ENCODE data around the gene CFAP46.
"Not testable (repeated sequence)": the region's sequence is repeated elsewhere in the genome, so short reads cannot be mapped to it uniquely, and the experiment has no call there.

Gene CFAP46

GRCh38 chr10:132788180-132788830, 154.1 kb downstream of the CFAP46 start:
- no peak for DNase-seq (ENCODE audit: low read depth in 2 of 2)

DNA sequence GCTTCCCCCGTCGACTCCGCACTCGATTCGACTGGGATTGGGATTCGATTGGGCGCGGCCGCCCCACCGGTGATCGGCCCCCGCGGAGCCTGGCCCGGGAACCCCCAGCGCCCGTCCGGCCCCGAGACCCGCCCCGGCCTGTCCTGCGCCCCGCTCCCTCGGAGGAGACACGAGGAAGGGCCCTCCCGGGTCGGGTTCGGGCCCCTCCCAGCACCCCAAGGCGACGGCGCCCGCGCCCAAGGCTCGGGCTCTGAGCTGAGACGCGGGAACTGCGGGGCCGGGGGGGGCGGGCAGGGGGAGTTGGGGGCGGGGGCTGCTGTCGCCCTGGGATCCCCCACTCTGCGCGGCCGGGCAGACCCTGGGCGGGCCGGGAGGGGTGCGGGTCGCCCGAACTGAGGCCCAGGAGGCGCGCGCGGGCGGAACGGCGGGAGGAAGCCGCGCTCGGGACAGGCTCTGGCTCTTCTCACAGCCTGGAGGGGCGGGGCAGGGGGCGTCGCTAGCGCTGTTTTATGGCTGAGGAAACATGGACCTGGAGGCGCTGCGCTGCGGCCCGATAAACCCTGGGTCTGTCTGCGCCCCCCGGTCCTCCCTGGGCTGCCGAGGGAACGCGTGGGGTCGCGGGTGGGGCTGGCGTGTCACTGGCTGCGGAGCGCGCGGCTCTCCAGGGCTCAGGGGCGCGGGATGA, 154.7 kb downstream of the CFAP46 start:
- no peak for DNase-seq (ENCODE audit: low read depth in 2 of 2)

DNA sequence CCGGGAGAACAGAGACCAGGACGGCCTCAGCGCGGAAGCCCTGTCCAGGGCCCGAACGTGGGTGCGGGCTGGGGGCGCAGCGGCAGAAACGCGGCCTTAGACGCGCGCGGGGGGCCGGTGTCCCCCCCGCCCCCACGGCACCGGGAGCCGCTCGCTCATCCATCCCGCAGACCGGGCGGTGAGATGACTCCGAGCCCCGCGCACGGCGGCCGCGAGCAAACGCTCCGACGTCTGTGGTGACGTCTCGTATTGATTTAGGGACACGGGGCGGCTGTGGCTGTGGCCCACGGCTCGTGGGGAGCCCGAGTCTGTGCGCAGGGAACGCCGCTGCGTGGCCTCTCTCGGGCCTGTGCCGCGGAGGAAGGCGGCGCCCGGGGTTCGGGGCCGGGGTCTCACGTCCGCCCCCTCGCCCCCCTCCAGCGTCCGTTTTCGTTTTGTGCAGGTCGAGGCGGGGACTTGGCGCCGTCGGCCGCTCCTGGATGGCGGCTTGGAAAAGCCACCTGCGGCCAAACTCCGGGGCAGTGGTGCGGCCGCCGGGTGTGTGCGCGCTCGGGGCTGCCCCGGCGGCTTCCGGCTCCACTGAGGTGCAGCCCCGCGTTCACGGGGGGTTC, 155.4 kb downstream of the CFAP46 start:
- DNase-seq (ENCODE audit: low read depth in 2 of 2) = no peak

- DNase-seq (ENCODE audit: low read depth in 2 of 2) = no peak
Measured at GRCh38 chr10:132786476-132786883, 155.9 kb downstream of the CFAP46 start.

DNA sequence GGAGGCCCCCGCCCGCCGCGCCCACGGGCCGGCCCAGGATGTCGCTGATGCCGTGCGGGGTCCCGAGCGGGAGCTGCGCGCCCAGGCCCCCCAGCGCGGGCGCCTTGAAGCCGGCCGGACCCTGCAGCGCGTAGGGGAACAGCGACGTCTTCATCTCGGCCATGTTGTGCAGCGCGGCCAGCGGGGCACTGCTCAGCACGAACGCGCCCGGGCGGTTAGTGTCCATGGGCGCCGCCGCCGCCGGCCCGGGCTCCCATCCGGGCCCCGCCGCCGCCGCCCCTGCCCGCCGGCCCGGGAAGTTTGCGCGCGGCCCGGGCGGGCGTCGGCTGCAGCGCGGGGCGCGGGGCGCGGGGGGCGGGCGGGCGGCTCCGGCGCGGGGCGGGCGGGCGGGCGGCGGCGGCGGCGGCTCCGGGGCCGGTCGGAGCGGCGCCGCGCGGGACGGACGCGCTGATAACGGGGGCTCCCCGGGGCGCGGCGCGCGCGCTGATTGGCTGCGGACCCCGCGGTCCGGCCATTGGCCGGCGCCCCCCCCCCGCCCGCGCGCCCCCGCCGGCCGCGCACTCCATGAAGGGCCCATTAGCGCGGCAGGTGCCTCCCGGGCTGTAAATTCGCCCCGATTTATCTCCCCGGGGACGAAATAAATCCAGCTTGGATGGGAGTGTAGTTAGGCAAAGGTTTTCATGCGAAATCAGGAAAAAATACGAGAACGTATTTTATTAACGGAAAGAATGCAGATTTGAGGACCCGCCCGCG, 156.5 kb downstream of the CFAP46 start, which contains the start of gene NKX6-2:
Gene NKX6-2, minus strand, starts transcription at position 425 of the 753 bp plus-strand sequence. Its CDS starts 199 bp downstream, at position 226.
- no peak for DNase-seq (ENCODE audit: low read depth in 2 of 2)

DNA sequence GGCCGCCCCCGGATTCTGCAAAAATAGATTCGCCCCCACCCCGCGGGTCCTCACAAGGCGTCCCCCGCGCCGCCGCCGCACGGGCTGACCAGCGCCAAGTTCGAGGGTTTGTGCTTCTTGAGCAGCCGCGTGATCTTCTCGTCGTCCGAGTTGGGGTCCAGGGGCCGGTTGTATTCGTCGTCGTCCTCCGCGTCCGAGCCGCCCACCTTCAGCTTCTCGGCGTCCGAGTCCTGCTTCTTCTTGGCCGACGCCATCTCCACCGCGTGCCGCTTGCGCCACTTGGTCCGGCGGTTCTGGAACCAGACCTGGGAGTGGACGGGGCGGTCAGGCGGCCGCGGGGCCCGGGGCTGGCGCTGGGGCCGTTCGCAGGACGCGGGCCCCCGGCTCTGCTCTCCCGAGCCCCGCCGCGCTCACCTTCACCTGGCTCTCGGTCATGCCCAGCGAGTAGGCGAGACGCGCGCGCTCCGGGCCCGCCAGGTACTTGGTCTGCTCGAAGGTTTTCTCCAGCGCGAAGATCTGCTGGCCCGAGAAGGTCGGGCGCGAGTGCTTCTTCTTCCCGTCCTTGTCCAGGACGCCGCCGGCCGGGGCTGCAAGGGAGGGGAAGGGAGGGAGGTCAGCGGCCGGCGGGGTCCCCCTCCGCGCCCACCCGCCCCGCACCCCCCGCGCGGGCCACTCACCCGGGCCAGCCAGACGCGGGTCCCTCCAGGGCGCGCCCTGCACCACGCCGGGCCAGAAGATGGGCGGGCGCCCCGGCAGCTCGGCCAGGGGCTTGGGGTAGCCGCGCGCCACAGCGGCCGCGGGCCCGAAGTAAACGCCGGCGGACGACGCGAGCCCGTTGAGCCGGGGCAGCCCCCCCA, 157.3 kb downstream of the CFAP46 start:
- no peak for DNase-seq (ENCODE audit: low read depth in 2 of 2)

DNA sequence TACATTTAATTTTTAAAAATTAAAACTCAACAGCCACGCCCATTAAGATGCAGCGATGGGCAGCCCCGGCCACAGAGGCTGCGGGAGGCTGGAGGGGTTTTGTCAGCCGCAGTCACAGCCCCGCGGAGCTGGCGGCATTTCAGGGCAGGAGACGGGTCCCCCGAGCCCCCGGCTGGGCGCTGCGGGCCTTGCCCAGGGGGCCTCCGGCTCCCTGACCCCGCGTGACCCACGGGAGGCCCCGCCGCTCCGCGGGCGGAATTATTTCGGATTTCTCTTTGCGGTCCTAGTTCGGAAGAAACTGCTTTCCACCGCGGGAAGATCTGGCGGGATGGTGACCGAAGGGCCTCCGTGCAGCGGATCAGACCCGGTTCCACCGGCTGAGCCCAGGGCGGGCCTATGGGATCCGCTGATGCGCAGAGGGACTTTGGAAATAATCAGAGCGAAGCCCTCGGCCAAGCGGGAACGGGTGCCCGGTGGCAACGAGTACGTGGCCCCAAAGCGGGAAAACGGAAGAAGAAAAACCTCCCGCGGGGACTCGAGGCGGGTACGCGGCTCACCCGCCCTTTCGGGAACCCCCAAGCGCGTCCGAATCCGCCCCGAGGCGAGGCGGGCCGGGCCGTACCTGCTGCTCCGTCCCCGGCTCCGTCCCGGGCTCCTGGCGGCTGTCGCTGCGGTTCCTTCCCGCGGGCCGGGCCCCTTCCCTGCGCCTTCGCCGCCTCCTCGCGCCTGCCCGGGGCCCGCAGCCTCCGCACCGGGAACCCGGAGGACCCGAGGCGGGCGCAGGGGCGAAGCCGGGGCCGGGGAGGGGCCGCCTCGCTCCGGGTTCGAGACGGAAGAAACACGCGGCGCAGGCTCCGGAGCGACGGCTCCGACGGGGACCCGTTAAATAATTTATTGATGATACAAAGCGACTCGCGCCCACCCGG, 158.2 kb downstream of the CFAP46 start:
- no peak for DNase-seq (ENCODE audit: low read depth in 2 of 2)

GRCh38 chr10:132783165-132783939, 159.0 kb downstream of the CFAP46 start:
- no peak for DNase-seq (ENCODE audit: low read depth in 2 of 2)

- no peak for DNase-seq (ENCODE audit: low read depth in 2 of 2)
Measured at GRCh38 chr10:132781556-132781955, 160.8 kb downstream of the CFAP46 start.

GRCh38 chr10:132780356-132780755, 162.0 kb downstream of the CFAP46 start:
- DNase-seq (ENCODE audit: low read depth in 2 of 2) = no peak

DNA sequence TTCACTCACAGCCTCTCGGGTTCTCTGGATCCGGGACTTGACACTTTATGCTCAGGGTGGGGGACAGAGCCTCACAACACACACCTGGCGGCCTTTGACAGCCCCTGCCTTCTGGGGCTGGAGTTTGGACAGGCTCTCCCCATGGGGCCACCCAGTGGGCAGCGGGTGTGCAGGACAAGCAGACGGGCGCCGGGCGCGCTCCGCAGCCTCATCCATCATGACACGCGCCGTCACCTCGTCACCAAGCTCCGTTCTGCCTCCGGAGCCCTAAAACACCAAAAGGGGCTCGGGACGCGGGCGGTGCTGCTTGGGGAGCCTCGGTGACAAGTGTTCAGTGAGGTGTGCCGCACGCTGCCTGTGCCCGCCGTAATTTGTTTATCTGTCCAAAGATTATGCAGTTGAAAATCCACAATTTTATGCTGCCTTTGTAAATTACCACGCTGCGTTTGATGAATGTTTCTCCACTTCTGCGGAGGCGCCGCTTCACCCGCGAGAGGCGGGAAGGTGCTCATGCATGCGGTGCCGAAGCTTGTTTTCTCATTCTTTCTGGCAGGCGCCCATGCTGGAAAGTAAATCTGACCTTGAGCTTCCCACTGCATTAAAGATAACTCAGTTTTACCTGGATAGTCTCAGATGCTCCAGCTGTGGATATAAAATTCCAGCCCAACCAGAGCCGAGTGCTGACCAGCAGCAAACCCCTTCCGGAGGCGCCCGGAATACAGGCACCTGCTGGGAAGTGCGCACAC, 162.6 kb downstream of the CFAP46 start:
- no peak for DNase-seq (ENCODE audit: low read depth in 2 of 2)

DNA sequence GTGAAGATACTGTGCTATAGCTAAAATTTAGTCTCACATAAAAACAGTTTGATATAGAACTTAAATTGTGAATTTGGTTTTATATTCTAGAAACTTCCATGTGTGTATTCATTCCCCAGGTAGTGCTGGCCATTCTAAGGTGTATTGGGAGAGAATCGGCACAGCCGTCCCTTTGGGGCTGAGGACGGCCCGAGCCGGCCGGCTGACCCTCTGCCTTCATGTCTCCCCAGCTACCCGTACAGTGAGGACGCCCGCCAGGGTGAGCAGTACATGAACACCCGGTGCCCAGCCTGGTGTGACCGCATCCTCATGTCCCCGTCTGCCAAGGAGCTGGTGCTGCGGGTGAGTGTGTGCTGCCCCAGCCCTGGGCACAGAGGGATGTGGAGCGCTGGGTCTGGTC, 164.9 kb downstream of the CFAP46 start:
- DNase-seq (ENCODE audit: low read depth in 2 of 2) = no peak

- no peak for DNase-seq (ENCODE audit: low read depth in 2 of 2)
Measured at GRCh38 chr10:132776821-132777220, 165.5 kb downstream of the CFAP46 start.

DNA sequence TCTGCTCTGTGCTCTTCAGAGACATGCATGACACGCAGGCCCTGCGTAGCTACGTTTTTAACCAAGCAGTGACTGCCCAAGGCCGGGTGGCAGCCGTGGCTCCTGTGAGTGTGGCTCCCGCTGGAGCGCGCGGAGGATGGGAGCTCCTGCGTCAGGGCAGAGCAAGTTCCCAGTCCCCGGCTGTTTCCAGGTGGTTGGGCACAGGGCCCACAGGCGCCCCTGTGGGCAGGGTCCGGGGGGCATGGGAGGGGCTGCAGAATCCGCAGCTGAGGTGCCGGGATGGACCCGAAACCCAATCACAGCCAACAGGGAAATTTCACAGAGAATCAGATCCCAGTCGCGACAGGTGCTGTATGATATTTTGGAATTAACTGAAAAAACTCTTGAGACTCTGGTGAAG, 166.2 kb downstream of the CFAP46 start:
- DNase-seq (ENCODE audit: low read depth in 2 of 2) = no peak

GRCh38 chr10:132774902-132775863, 167.2 kb downstream of the CFAP46 start:
- no peak for DNase-seq (ENCODE audit: low read depth in 2 of 2)

- no peak for DNase-seq (ENCODE audit: low read depth in 2 of 2)
Measured at GRCh38 chr10:132774181-132774901, 168.0 kb downstream of the CFAP46 start.

DNA sequence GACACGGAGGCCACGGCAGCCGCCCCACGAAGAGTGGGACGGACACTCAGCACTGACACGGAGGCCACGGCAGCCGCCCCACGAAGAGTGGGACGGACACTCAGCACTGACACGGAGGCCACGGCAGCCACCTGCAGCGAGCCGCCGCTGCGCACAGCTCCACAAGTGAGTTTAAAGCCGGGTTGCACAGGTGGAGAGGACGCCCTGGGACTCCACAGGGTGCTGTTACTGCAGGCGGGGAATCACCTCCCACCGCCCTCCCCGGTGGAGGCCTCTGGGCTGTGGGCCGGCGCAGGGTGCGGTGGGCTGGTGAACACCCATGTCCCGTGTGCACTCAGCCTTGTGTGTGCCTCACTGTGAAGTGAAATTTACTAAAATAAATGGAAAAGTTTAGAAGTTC, 169.6 kb downstream of the CFAP46 start:
- DNase-seq (ENCODE audit: low read depth in 2 of 2) = not testable (repeated sequence)

Data from stimulated activated CD4-positive, alpha-beta T cell treated with anti-CD3 and anti-CD28 coated beads, Interleukin-4, amount 100 ng/mL, for 48 hours (primary cell).